LNCaP clone FGC (cell line): ENCODE measurements around the gene CCDC14.

ENCODE experiments used
- DNase-seq: peaks from one replicate; pipeline ENCODE4 v3.0.0-alpha.2; 2011; ENCODE audit warnings: low read depth
- H3K4me3 ChIP-seq: 2 replicates; pipeline ENCODE4 v1.5.1; 2011; ENCODE audit warnings: mild to moderate bottlenecking, low read depth, low read length, control low read depth
- CTCF ChIP-seq: IDR thresholded peaks from 2 replicates; pipeline ENCODE4 v1.5.1; 2012; ENCODE audit warnings: mild to moderate bottlenecking; ENCODE audit not compliant: control insufficient read depth, insufficient read depth; ENCODE audit errors: extremely low read depth

Gene CCDC14

GRCh38 chr3:123869165-123869564 is 91.9 kb downstream of the CCDC14 start:
- H3K4me3 ChIP-seq, result no peak overlapping the region
- TF ChIP-seq CTCF, result no peak
- no peak for DNase-seq

GRCh38 chr3:123864706-123865105 is 96.3 kb downstream of the CCDC14 start:
- no peak for TF ChIP-seq CTCF
- H3K4me3 ChIP-seq, result no peak overlapping the region
- DNase-seq, result no peak
